ENCODE measurements around the gene RALGPS2.

DNA sequence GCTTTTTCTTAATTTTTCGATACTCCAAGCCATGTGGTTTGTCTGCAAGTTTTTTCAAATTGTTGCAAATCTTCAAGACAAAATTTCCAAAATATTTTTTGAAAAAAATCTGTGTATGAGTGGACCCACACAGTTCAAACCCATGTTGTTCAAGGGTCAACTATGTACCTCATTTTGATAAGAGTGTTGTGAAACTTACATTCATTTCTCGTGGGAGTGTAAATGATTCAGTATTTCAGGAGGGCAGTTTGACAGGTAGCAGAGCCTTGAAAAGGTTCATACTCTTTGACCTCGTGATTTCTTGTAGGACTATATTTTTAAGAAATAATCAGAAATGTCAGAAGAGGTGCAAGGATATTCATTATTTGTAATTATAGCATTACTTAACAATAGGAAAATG is 77.8 kb downstream of the RALGPS2 start:
- TF ChIP-seq, protein P1, sequence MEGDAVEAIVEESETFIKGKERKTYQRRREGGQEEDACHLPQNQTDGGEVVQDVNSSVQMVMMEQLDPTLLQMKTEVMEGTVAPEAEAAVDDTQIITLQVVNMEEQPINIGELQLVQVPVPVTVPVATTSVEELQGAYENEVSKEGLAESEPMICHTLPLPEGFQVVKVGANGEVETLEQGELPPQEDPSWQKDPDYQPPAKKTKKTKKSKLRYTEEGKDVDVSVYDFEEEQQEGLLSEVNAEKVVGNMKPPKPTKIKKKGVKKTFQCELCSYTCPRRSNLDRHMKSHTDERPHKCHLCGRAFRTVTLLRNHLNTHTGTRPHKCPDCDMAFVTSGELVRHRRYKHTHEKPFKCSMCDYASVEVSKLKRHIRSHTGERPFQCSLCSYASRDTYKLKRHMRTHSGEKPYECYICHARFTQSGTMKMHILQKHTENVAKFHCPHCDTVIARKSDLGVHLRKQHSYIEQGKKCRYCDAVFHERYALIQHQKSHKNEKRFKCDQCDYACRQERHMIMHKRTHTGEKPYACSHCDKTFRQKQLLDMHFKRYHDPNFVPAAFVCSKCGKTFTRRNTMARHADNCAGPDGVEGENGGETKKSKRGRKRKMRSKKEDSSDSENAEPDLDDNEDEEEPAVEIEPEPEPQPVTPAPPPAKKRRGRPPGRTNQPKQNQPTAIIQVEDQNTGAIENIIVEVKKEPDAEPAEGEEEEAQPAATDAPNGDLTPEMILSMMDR (IDR thresholded peaks at IDR 0.05): no peak
- no peak for TF ChIP-seq POLR2A (IDR thresholded peaks at IDR 0.05)

Measured in tibial nerve (tissue), 3 donors.